Sigmoid colon (tissue), 4 donors: ENCODE data around the gene AKAP5.

Experiments used
- CTCF ChIP-seq, 4 experiments: fragments of 450-650 bp in 3 of 4; fragments of 200-600 bp in 1 of 4; IDR thresholded peaks; one replicate each; pipeline ENCODE4 v1.5.1; 2016 to 2019; ENCODE audit warnings: antibody characterized with exemption in 4 of 4, mild to moderate bottlenecking in 3 of 4, moderate library complexity in 2 of 4
- EP300 ChIP-seq, 4 donors: sonication (generic); formaldehyde crosslinking; IDR thresholded peaks; one replicate each; pipeline ENCODE4 v1.6.1; 2017; ENCODE audit warnings: antibody characterized with exemption in 4 of 4
- POLR2A ChIP-seq, 2 donors: fragments of 450-650 bp; IDR thresholded peaks; one replicate each; pipeline ENCODE4 v1.6.1; 2016; ENCODE audit warnings: antibody characterized with exemption in 2 of 2, mild to moderate bottlenecking in 2 of 2, moderate library complexity in 2 of 2
- POLR2AphosphoS5 ChIP-seq, 4 donors: sonication (generic); formaldehyde crosslinking; IDR thresholded peaks; one replicate each; pipeline ENCODE4 v1.6.1; 2017; ENCODE audit warnings: antibody characterized with exemption in 4 of 4

GRCh38 chr14:64447876-64448670, 17.2 kb upstream of the AKAP5 start:
- TF ChIP-seq CTCF (IDR thresholded peaks at IDR 0.05) (no peak), POLR2AphosphoS5 (IDR thresholded peaks at IDR 0.05) (no peak), POLR2A (IDR thresholded peaks at IDR 0.05) (no peak), EP300 (IDR thresholded peaks at IDR 0.05) (no peak)
